Loucy (cell line): ENCODE results near the gene SERTAD1.

Experiments
- EZH2phosphoT487 ChIP-seq: fragments of 200-600 bp; IDR thresholded peaks from 2 replicates; pipeline ENCODE4 v1.6.1; 2018; ENCODE audit warnings: antibody characterized with exemption, mild to moderate bottlenecking, moderate library complexity, borderline replicate concordance
- TF ChIP-seq, protein P1 (sequence below): fragments of 200-600 bp; sonication (generic); conservative IDR thresholded peaks from 2 replicates; pipeline ENCODE4 v1.5.1; 2014; ENCODE audit warnings: mild to moderate bottlenecking, antibody characterized with exemption, low read length

DNA sequence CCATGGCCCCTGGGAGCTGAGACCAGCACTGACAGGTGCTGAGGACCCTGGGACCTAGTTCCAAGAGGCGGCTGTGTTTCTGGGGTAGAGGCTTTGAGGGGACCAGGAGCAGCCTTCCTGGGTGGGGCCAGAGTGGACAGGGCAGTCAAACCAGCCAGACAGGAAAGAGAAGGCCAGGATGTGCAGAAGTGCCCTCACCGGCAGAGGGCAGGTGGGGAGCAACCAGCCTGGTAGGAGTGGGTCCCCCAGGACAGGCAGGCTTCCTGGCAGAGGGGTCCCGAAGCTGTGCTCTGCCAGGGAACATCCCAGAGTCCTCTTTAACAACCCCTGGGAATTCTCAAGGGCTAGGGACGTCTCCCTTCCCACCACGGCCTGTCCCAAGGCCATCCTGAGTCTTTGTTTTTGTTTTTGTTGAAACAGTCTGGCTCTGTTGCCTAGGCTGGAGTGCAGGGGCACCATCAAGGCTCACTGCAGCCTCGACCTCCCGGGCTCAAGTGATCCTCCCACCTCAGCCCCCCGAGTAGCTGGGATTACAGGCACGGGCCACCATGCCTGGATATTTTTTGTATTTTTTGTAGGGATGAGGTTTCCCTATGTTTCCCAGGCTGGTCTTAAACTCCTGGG, 32.8 kb downstream of the SERTAD1 start:
- TF ChIP-seq, protein P1, sequence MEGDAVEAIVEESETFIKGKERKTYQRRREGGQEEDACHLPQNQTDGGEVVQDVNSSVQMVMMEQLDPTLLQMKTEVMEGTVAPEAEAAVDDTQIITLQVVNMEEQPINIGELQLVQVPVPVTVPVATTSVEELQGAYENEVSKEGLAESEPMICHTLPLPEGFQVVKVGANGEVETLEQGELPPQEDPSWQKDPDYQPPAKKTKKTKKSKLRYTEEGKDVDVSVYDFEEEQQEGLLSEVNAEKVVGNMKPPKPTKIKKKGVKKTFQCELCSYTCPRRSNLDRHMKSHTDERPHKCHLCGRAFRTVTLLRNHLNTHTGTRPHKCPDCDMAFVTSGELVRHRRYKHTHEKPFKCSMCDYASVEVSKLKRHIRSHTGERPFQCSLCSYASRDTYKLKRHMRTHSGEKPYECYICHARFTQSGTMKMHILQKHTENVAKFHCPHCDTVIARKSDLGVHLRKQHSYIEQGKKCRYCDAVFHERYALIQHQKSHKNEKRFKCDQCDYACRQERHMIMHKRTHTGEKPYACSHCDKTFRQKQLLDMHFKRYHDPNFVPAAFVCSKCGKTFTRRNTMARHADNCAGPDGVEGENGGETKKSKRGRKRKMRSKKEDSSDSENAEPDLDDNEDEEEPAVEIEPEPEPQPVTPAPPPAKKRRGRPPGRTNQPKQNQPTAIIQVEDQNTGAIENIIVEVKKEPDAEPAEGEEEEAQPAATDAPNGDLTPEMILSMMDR: peak; percentile 40
- TF ChIP-seq EZH2phosphoT487: no peak
